Endodermal cell (in vitro differentiated cells): ENCODE data around the gene TPGS1. TPM values are rescaled to one million over a fixed set of nuclear protein-coding genes. Genes with fewer than 3 reads are reported as not detected.
A peak's percentile ranks its signal among the peaks of the same experiment; 100 is the strongest.
"Not testable (repeated sequence)": the region's sequence is repeated elsewhere in the genome, so short reads cannot be mapped to it uniquely, and the experiment has no call there.

Experiments
- DNase-seq: peaks from one replicate; pipeline ENCODE4 v3.0.0-alpha.2; 2017
- H3K27ac ChIP-seq: 2 replicates; pipeline ENCODE4 v1.5.1; 2013; ENCODE audit warnings: mild to moderate bottlenecking, low read depth, low read length, moderate library complexity
- H3K27me3 ChIP-seq: 2 replicates; pipeline ENCODE4 v1.6.1; 2013; ENCODE audit warnings: mild to moderate bottlenecking, low read length, moderate library complexity; ENCODE audit not compliant: insufficient read depth, control insufficient read depth, poor library complexity, severe bottlenecking
- H3K36me3 ChIP-seq: 2 replicates; pipeline ENCODE4 v1.7.0; 2013; ENCODE audit warnings: mild to moderate bottlenecking, low read length, moderate library complexity; ENCODE audit not compliant: control insufficient read depth, insufficient read depth
- H3K4me1 ChIP-seq: one replicate; pipeline ENCODE4 v1.7.0; 2013; ENCODE audit warnings: low read length; ENCODE audit not compliant: control insufficient read depth, insufficient read depth
- H3K4me3 ChIP-seq: 2 replicates; pipeline ENCODE4 v1.5.1; 2013; ENCODE audit warnings: mild to moderate bottlenecking, low read length, moderate library complexity
- H3K9ac ChIP-seq: 2 replicates; pipeline ENCODE4 v1.6.1; 2013; ENCODE audit warnings: mild to moderate bottlenecking, low read length, moderate library complexity; ENCODE audit not compliant: poor library complexity, severe bottlenecking; ENCODE audit errors: extremely low read depth
- H3K9me3 ChIP-seq: 2 replicates; pipeline ENCODE4 v1.6.1; 2013; ENCODE audit warnings: mild to moderate bottlenecking, low read length, moderate library complexity; ENCODE audit not compliant: control insufficient read depth
- H3K27ac Mint-ChIP-seq: 2 replicates; pipeline ENCODE4 v1.8.0; 2020; ENCODE audit warnings: mixed read lengths
- H3K27me3 Mint-ChIP-seq: 2 replicates; pipeline ENCODE4 v1.8.0; 2021; ENCODE audit warnings: mild to moderate bottlenecking, mixed read lengths; ENCODE audit not compliant: insufficient read depth
- H3K36me3 Mint-ChIP-seq: 2 replicates; pipeline ENCODE4 v1.8.0; 2020; ENCODE audit warnings: low read depth, mixed read lengths
- H3K4me1 Mint-ChIP-seq: 2 replicates; pipeline ENCODE4 v1.8.0; 2020; ENCODE audit warnings: mixed read lengths
- H3K4me3 Mint-ChIP-seq: 2 replicates; pipeline ENCODE4 v1.8.0; 2020; ENCODE audit warnings: mild to moderate bottlenecking, moderate library complexity, mixed read lengths
- H3K9me3 Mint-ChIP-seq: 2 replicates; pipeline ENCODE4 v1.8.0; 2020; ENCODE audit warnings: mild to moderate bottlenecking, mixed read lengths
- CTCF ChIP-seq: fragments of 200-600 bp; sonication (generic); conservative IDR thresholded peaks from 2 replicates; pipeline ENCODE4 v1.5.0; 2021; ENCODE audit warnings: antibody characterized with exemption, mild to moderate bottlenecking
- WGBS, 2 experiments: methylation state at CpG; one replicate each; pipeline versions ENCODE4 v1.1.5 to v1.1.7; 2013; ENCODE audit warnings: missing lambda C conversion rate in 2 of 2, mixed read lengths in 1 of 2; ENCODE audit not compliant: insufficient coverage in 1 of 2, insufficient read length in 1 of 2; 5-methylcytosine and 5-hydroxymethylcytosine counted together
- total RNA-seq, 2 donors: library from RNA; stranded (reverse); fragmentation: NEBNext Ultra II Directional in 1 of 2; extraction: Animal tissue kit (Norgen Biotek cat#: 25700) in 1 of 2; gene quantifications; 2 replicates in 1 of 2; 3 replicates in 1 of 2; pipeline ENCODE4 v1.2.1, GENCODE V29; 2021

The TPGS1 gene
- total RNA-seq, 2 donors from 2014 or later, result 11.7 to 13.0 TPM

- 88 to 93% methylated on average over 19 to 26 of the region's 26 CpGs for whole genome bisulfite sequencing, 2 experiments
- H3K27ac Mint-ChIP-seq, result no peak overlapping the region
These were observed 28.9 kb upstream of the TPGS1 start for GRCh38 chr19:478236-478903.

GRCh38 chr19:478976-479375, 28.3 kb upstream of the TPGS1 start:
- no peaks in the 10 kb centered on the region for H3K27me3 ChIP-seq
- no peak overlapping the region for H3K4me3 ChIP-seq
- H3K9me3 ChIP-seq, result peaks cover 15% of the 10 kb centered on the region
- 87 to 93% methylated on average over 13 to 14 of the region's 14 CpGs for WGBS, 2 experiments
- no peaks in the 10 kb centered on the region for H3K36me3 Mint-ChIP-seq
- no peak overlapping the region for H3K9ac ChIP-seq
- no peak overlapping the region for H3K27ac Mint-ChIP-seq
- no peaks in the 10 kb centered on the region for H3K4me1 Mint-ChIP-seq
- peak; percentile 41 for DNase-seq
- H3K27ac ChIP-seq, result no peak overlapping the region
- H3K4me3 Mint-ChIP-seq, result no peak overlapping the region
- peaks cover 9% of the 10 kb centered on the region for H3K27me3 Mint-ChIP-seq
- H3K9me3 Mint-ChIP-seq, result peaks cover 18% of the 10 kb centered on the region
- H3K36me3 ChIP-seq, result no peaks in the 10 kb centered on the region
- TF ChIP-seq CTCF, result peak; percentile 14
- no peaks in the 10 kb centered on the region for H3K4me1 ChIP-seq

More at GRCh38 chr19:478236-478903, 28.9 kb upstream of the TPGS1 start:
- Mint-ChIP-seq H3K36me3 (no peaks in the 10 kb centered on the region), H3K9me3 (peaks cover 18% of the 10 kb centered on the region), H3K4me3 (no peak overlapping the region), H3K4me1 (no peaks in the 10 kb centered on the region), H3K27me3 (peaks cover 7% of the 10 kb centered on the region)
- H3K4me1 ChIP-seq, result no peaks in the 10 kb centered on the region
- no peak overlapping the region for H3K4me3 ChIP-seq
- no peaks in the 10 kb centered on the region for H3K27me3 ChIP-seq
- no peak for DNase-seq
- H3K36me3 ChIP-seq, result no peaks in the 10 kb centered on the region
- peaks cover 15% of the 10 kb centered on the region for H3K9me3 ChIP-seq
- no peak overlapping the region for H3K9ac ChIP-seq
- no peak overlapping the region for H3K27ac ChIP-seq
- TF ChIP-seq CTCF, result no peak

- Histone ChIP-seq H3K9me3 (peaks cover 15% of the 10 kb centered on the region), H3K4me3 (no peak overlapping the region), H3K4me1 (no peaks in the 10 kb centered on the region), H3K27ac (no peak overlapping the region), H3K27me3 (no peaks in the 10 kb centered on the region), H3K9ac (no peak overlapping the region), H3K36me3 (no peaks in the 10 kb centered on the region)
- peaks cover 18% of the 10 kb centered on the region for H3K9me3 Mint-ChIP-seq
- WGBS, 2 experiments, result 41 to 52% methylated on average over 28 to 36 of the region's 36 CpGs
- H3K4me3 Mint-ChIP-seq, result no peak overlapping the region
- peak; percentile 92 for DNase-seq
- peaks cover 14% of the 10 kb centered on the region for H3K27me3 Mint-ChIP-seq
- H3K36me3 Mint-ChIP-seq, result no peaks in the 10 kb centered on the region
- peak overlapping the region; percentile 63 for H3K27ac Mint-ChIP-seq
- TF ChIP-seq CTCF, result peak; percentile 84
- H3K4me1 Mint-ChIP-seq, result no peaks in the 10 kb centered on the region
These were observed 27.1 kb upstream of the TPGS1 start for GRCh38 chr19:480016-480855.

- H3K9me3 ChIP-seq, result peaks cover 15% of the 10 kb centered on the region
- not testable (repeated sequence) for H3K4me3 ChIP-seq, H3K36me3 ChIP-seq, DNase-seq, H3K27ac Mint-ChIP-seq, H3K36me3 Mint-ChIP-seq, H3K27me3 ChIP-seq, H3K4me1 Mint-ChIP-seq, H3K9ac ChIP-seq, H3K27ac ChIP-seq, H3K4me3 Mint-ChIP-seq, H3K4me1 ChIP-seq
- H3K27me3 Mint-ChIP-seq, result peaks cover 21% of the 10 kb centered on the region
- WGBS, 2 experiments, result 89 to 95% methylated on average over 3 of the region's 3 CpGs
- H3K9me3 Mint-ChIP-seq, result peaks cover 18% of the 10 kb centered on the region
These were observed 26.2 kb upstream of the TPGS1 start for GRCh38 chr19:481100-481499.
